Astrocyte (in vitro differentiated cells and primary cell): ENCODE results near the gene MICALL2. TPM values are rescaled to one million over a fixed set of nuclear protein-coding genes. Genes with fewer than 3 reads are reported as not detected.

Experiments used
- DNase-seq: peaks from one replicate; pipeline ENCODE4 v3.0.0-alpha.2; 2010; ENCODE audit warnings: low read depth
- FAIRE-seq: peaks from 2 replicates; lab custom pipeline; 2011; peaks lifted over from hg19 to GRCh38; lab: Jason Lieb, UNC
- H2AFZ ChIP-seq: 2 replicates; pipeline ENCODE4 v1.6.0; 2012; ENCODE audit warnings: low read depth, low read length, inconsistent platforms
- H3K27ac ChIP-seq: 2 replicates; pipeline ENCODE4 v1.5.1; 2011; ENCODE audit warnings: low read depth, low read length, inconsistent platforms
- H3K27me3 ChIP-seq: 2 replicates; pipeline ENCODE4 v1.6.0; 2011; ENCODE audit warnings: low read length, inconsistent platforms; ENCODE audit not compliant: insufficient read depth
- H3K36me3 ChIP-seq: 2 replicates; pipeline ENCODE4 v1.5.1; 2011; ENCODE audit warnings: low read length, inconsistent platforms; ENCODE audit not compliant: insufficient read depth
- H3K4me1 ChIP-seq: 2 replicates; pipeline ENCODE4 v1.5.1; 2011; ENCODE audit warnings: low read length, inconsistent platforms; ENCODE audit not compliant: insufficient read depth
- H3K4me2 ChIP-seq: 2 replicates; pipeline ENCODE4 v1.6.0; 2012; ENCODE audit warnings: low read length, inconsistent platforms
- H3K4me3 ChIP-seq: 2 replicates; pipeline ENCODE4 v1.5.1; 2011; ENCODE audit warnings: low read depth, mild to moderate bottlenecking, low read length, inconsistent platforms; ENCODE audit not compliant: insufficient read depth
- H3K79me2 ChIP-seq: 2 replicates; pipeline ENCODE4 v1.6.0; 2012; ENCODE audit warnings: mild to moderate bottlenecking, low read length, inconsistent platforms; ENCODE audit not compliant: insufficient read depth
- H3K9ac ChIP-seq: 2 replicates; pipeline ENCODE4 v1.6.0; 2012; ENCODE audit warnings: mild to moderate bottlenecking, low read length, inconsistent platforms
- H3K9me3 ChIP-seq: 2 replicates; pipeline ENCODE4 v1.5.1; 2012; ENCODE audit warnings: low read depth, mild to moderate bottlenecking, low read length, inconsistent platforms; ENCODE audit not compliant: insufficient read depth
- H4K20me1 ChIP-seq: 2 replicates; pipeline ENCODE4 v1.6.0; 2012; ENCODE audit warnings: low read length, inconsistent platforms; ENCODE audit not compliant: insufficient read depth
- H3K27ac Mint-ChIP-seq: one replicate; pipeline ENCODE4 v1.8.0; 2021; ENCODE audit warnings: mild to moderate bottlenecking, mixed read lengths; ENCODE audit not compliant: unreplicated experiment
- H3K27me3 Mint-ChIP-seq: one replicate; pipeline ENCODE4 v1.8.0; 2021; ENCODE audit warnings: low read depth, mixed read lengths; ENCODE audit not compliant: unreplicated experiment
- H3K36me3 Mint-ChIP-seq: one replicate; pipeline ENCODE4 v1.8.0; 2021; ENCODE audit warnings: low read depth, mixed read lengths; ENCODE audit not compliant: unreplicated experiment
- H3K4me1 Mint-ChIP-seq: one replicate; pipeline ENCODE4 v1.8.0; 2021; ENCODE audit warnings: low read depth, mixed read lengths; ENCODE audit not compliant: unreplicated experiment
- H3K4me3 Mint-ChIP-seq: one replicate; pipeline ENCODE4 v1.8.0; 2021; ENCODE audit warnings: mild to moderate bottlenecking, moderate library complexity, mixed read lengths; ENCODE audit not compliant: unreplicated experiment
- H3K9me3 Mint-ChIP-seq: one replicate; pipeline ENCODE4 v1.8.0; 2021; ENCODE audit warnings: mild to moderate bottlenecking, mixed read lengths; ENCODE audit not compliant: unreplicated experiment
- CTCF ChIP-seq: IDR thresholded peaks from 2 replicates; pipeline ENCODE4 v1.5.1; 2011; ENCODE audit warnings: low read depth, mild to moderate bottlenecking, inconsistent platforms, low read length, moderate library complexity; ENCODE audit not compliant: insufficient read depth
- EZH2 ChIP-seq: IDR thresholded peaks from 2 replicates; pipeline ENCODE4 v1.6.1; 2012; ENCODE audit warnings: mild to moderate bottlenecking, low read length, inconsistent platforms; ENCODE audit not compliant: insufficient read depth
- total RNA-seq: library from RNA; stranded (reverse); gene quantifications from 2 replicates; pipeline ENCODE4 v1.2.1, GENCODE V29; 2021

The MICALL2 gene
- total RNA-seq, 1 donor from 2014 or later, result 43.4 TPM

GRCh38 chr7:1421020-1421790 is 38.1 kb downstream of the MICALL2 start:
- Mint-ChIP-seq H3K4me1 (peaks cover 5% of the 10 kb centered on the region), H3K36me3 (no peaks in the 10 kb centered on the region), H3K4me3 (no peak overlapping the region), H3K27me3 (peaks cover 36% of the 10 kb centered on the region), H3K9me3 (peaks cover 3% of the 10 kb centered on the region), H3K27ac (no peak overlapping the region)
- Histone ChIP-seq H3K4me1 (peaks cover 9% of the 10 kb centered on the region), H3K36me3 (no peaks in the 10 kb centered on the region), H3K27me3 (peaks cover 8% of the 10 kb centered on the region), H3K27ac (no peak overlapping the region), H3K9ac (no peak overlapping the region), H3K4me3 (no peak overlapping the region), H3K9me3 (no peaks in the 10 kb centered on the region), H3K79me2 (no peaks in the 10 kb centered on the region), H4K20me1 (no peaks in the 10 kb centered on the region), H3K4me2 (no peak overlapping the region), H2AFZ (no peak overlapping the region)
- no peak for TF ChIP-seq EZH2
- no peak for TF ChIP-seq CTCF
- no peak for FAIRE-seq
- DNase-seq, result no peak

- H3K27ac ChIP-seq, result no peak overlapping the region
- no peak overlapping the region for H3K4me3 ChIP-seq
- no peak overlapping the region for H3K4me3 Mint-ChIP-seq
- no peaks in the 10 kb centered on the region for H3K36me3 ChIP-seq
- no peak for DNase-seq
- H3K27ac Mint-ChIP-seq, result no peak overlapping the region
- no peak overlapping the region for H2AFZ ChIP-seq
- H3K9ac ChIP-seq, result no peak overlapping the region
- H3K36me3 Mint-ChIP-seq, result no peaks in the 10 kb centered on the region
- H3K27me3 ChIP-seq, result peaks cover 8% of the 10 kb centered on the region
- H3K79me2 ChIP-seq, result no peaks in the 10 kb centered on the region
- H3K4me1 Mint-ChIP-seq, result peaks cover 5% of the 10 kb centered on the region
- no peaks in the 10 kb centered on the region for H4K20me1 ChIP-seq
- no peak overlapping the region for H3K4me2 ChIP-seq
- no peaks in the 10 kb centered on the region for H3K9me3 ChIP-seq
- H3K4me1 ChIP-seq, result peaks cover 9% of the 10 kb centered on the region
- H3K9me3 Mint-ChIP-seq, result peaks cover 3% of the 10 kb centered on the region
- TF ChIP-seq EZH2 (no peak), CTCF (no peak)
- FAIRE-seq, result no peak
- peaks cover 34% of the 10 kb centered on the region for H3K27me3 Mint-ChIP-seq
Observed at GRCh38 chr7:1419688-1420087, 39.6 kb downstream of the MICALL2 start.

GRCh38 chr7:1419310-1419634 is 40.0 kb downstream of the MICALL2 start:
- Mint-ChIP-seq H3K27me3 (peaks cover 32% of the 10 kb centered on the region), H3K4me1 (peaks cover 5% of the 10 kb centered on the region), H3K9me3 (peaks cover under 1% of the 10 kb centered on the region), H3K4me3 (no peak overlapping the region), H3K36me3 (no peaks in the 10 kb centered on the region), H3K27ac (no peak overlapping the region)
- Histone ChIP-seq H4K20me1 (no peaks in the 10 kb centered on the region), H3K36me3 (no peaks in the 10 kb centered on the region), H3K79me2 (no peaks in the 10 kb centered on the region), H3K4me1 (peaks cover 9% of the 10 kb centered on the region), H3K9ac (no peak overlapping the region), H3K27me3 (peaks cover 8% of the 10 kb centered on the region), H2AFZ (no peak overlapping the region), H3K9me3 (no peaks in the 10 kb centered on the region), H3K27ac (no peak overlapping the region), H3K4me3 (no peak overlapping the region), H3K4me2 (no peak overlapping the region)
- TF ChIP-seq EZH2 (no peak), CTCF (no peak)
- no peak for DNase-seq
- FAIRE-seq, result no peak
